HCT116 (cell line): Measurements from ENCODE around the gene CLEC19A. TPM values are rescaled to one million over a fixed set of nuclear protein-coding genes. Genes with fewer than 3 reads are reported as not detected.

Source experiments
- ATAC-seq: fragments of 200-7000 bp; cut with Tn5 transposase; 2 replicates; pipeline ENCODE4 v1.9.1; 2020; ENCODE audit warnings: mild to moderate bottlenecking, moderate library complexity
- BruUV-seq: library from RNA; stranded (reverse); fragments of 400-500 nt; replicated peaks from 2 replicates; lab custom pipeline; 2021; lab: Mats Ljungman, UMichigan
- CTCF ChIA-PET: fragments of 300-600 bp; sonication (Branson Sonifier 250); formaldehyde crosslinking; loops from one replicate; lab custom pipeline; 2021; ENCODE audit warnings: antibody characterized with exemption; lab: Charles Lee
- POLR2A ChIA-PET: fragments of 300-600, 350-600 bp; sonication (Branson Sonifier 250); formaldehyde crosslinking; loops from one replicate; lab custom pipeline; 2021; ENCODE audit warnings: antibody characterized with exemption; lab: Charles Lee
- RAD21 ChIA-PET, 2 experiments: fragments of 300-600 bp; sonication (Branson Sonifier 250); formaldehyde crosslinking; loops; one replicate each; lab custom pipeline; 2023; ENCODE audit warnings: low total read pairs in 2 of 2; ENCODE audit not compliant: uncharacterized antibody in 2 of 2, unreplicated experiment in 2 of 2, low non-redundant PET in 1 of 2; lab: Charles Lee
- DNase-seq: peaks from one replicate; pipeline ENCODE4 v3.0.0-alpha.2; 2010; ENCODE audit warnings: low read depth, low spot score
- H2AFZ ChIP-seq: fragments of 200-600 bp; shearing (Covaris generic), sonication (generic); 2 replicates; pipeline ENCODE4 v1.6.1; 2017; ENCODE audit warnings: low read depth, mixed run types, mixed read lengths, antibody characterized with exemption, low read length; ENCODE audit not compliant: poor library complexity, severe bottlenecking
- H3K27ac ChIP-seq: 2 replicates; pipeline ENCODE4 v1.5.1; 2012; ENCODE audit warnings: low read depth, low read length
- H3K27me3 ChIP-seq: fragments of 200-600 bp; sonication (generic); 2 replicates; pipeline ENCODE4 v1.6.1; 2016; ENCODE audit warnings: mixed run types, low read length, mixed read lengths; ENCODE audit not compliant: insufficient read depth
- H3K36me3 ChIP-seq, 2 experiments: fragments of 200-500 bp in 1 of 2; fragments of 200-600 bp in 1 of 2; sonication (Bioruptor generic) in 1 of 2; sonication (generic) in 1 of 2; 2 replicates each; pipeline versions ENCODE4 v1.5.1 to v1.6.1; 2014 to 2016; ENCODE audit warnings: low read length in 2 of 2, inconsistent platforms in 1 of 2, mixed read lengths in 1 of 2, mixed run types in 1 of 2; ENCODE audit not compliant: insufficient read depth in 2 of 2, control insufficient read depth in 1 of 2
- H3K4me1 ChIP-seq, 2 experiments: fragments of 200-600 bp in 1 of 2; sonication (generic) in 1 of 2; 2 replicates each; pipeline versions ENCODE4 v1.5.1 to v1.6.1; 2012 to 2017; ENCODE audit warnings: low read length in 2 of 2, inconsistent platforms in 1 of 2, mild to moderate bottlenecking in 1 of 2, mixed read lengths in 1 of 2, mixed run types in 1 of 2, moderate library complexity in 1 of 2; ENCODE audit not compliant: insufficient read depth in 2 of 2, control insufficient read depth in 1 of 2
- H3K4me2 ChIP-seq: fragments of 200-600 bp; sonication (generic); 2 replicates; pipeline ENCODE4 v1.6.1; 2017; ENCODE audit warnings: mixed run types, low read length, mixed read lengths
- H3K4me3 ChIP-seq, 2 experiments: fragments of 200-600 bp in 1 of 2; sonication (generic) in 1 of 2; replicated peaks in 1 of 2; 2 replicates each; pipeline ENCODE4 v1.5.1; 2011 to 2016; ENCODE audit warnings: low read length in 2 of 2, control low read depth in 1 of 2, low read depth in 1 of 2, mild to moderate bottlenecking in 1 of 2, mixed read lengths in 1 of 2, mixed run types in 1 of 2
- H3K79me2 ChIP-seq: fragments of 200-600 bp; sonication (generic); 2 replicates; pipeline ENCODE4 v1.6.1; 2017; ENCODE audit warnings: mild to moderate bottlenecking, mixed run types, low read length, moderate library complexity, mixed read lengths; ENCODE audit not compliant: insufficient read depth
- H3K9ac ChIP-seq: fragments of 200-600 bp; sonication (generic); 2 replicates; pipeline ENCODE4 v1.6.1; 2016; ENCODE audit warnings: low read length, mixed read lengths
- H3K9me2 ChIP-seq: fragments of 200-600 bp; sonication (generic), shearing (Covaris generic); 2 replicates; pipeline ENCODE4 v1.6.1; 2017; ENCODE audit warnings: mixed run types, mild to moderate bottlenecking, moderate library complexity; ENCODE audit not compliant: insufficient read depth
- H3K9me3 ChIP-seq, 2 experiments: fragments of 200-500 bp in 1 of 2; fragments of 200-600 bp in 1 of 2; sonication (Bioruptor generic) in 1 of 2; sonication (generic) in 1 of 2; 2 replicates each; pipeline ENCODE4 v1.6.1; 2014 to 2017; ENCODE audit warnings: low read length in 2 of 2, mixed read lengths in 2 of 2, inconsistent platforms in 1 of 2, low read depth in 1 of 2, mild to moderate bottlenecking in 1 of 2, mixed run types in 1 of 2, moderate library complexity in 1 of 2; ENCODE audit not compliant: control insufficient read depth in 1 of 2, insufficient read depth in 1 of 2
- H4K20me1 ChIP-seq: fragments of 200-600 bp; sonication (generic), shearing (Covaris generic); 2 replicates; pipeline ENCODE4 v1.6.1; 2017; ENCODE audit warnings: mixed run types, mild to moderate bottlenecking, moderate library complexity; ENCODE audit not compliant: insufficient read depth
- ATF3 ChIP-seq: IDR thresholded peaks from 2 replicates; pipeline ENCODE4 v1.6.1; 2012
- CBX3 ChIP-seq: IDR thresholded peaks from 2 replicates; pipeline ENCODE4 v1.6.1; 2012; ENCODE audit warnings: low read depth
- CEBPB ChIP-seq: IDR thresholded peaks from 2 replicates; pipeline ENCODE4 v1.6.1; 2012; ENCODE audit warnings: low read depth
- EGR1 ChIP-seq: IDR thresholded peaks from 2 replicates; pipeline ENCODE4 v1.6.1; 2012; ENCODE audit warnings: low read depth
- EZH2 ChIP-seq: fragments of 200-600 bp; sonication (generic); IDR thresholded peaks from 2 replicates; pipeline ENCODE4 v1.6.1; 2017; ENCODE audit warnings: antibody characterized with exemption, mixed run types
- EZH2phosphoT487 ChIP-seq: fragments of 200-600 bp; IDR thresholded peaks from 2 replicates; pipeline ENCODE4 v1.6.1; 2018; ENCODE audit warnings: antibody characterized with exemption, borderline replicate concordance
- FOSL1 ChIP-seq: IDR thresholded peaks from 2 replicates; pipeline ENCODE4 v1.6.1; 2012; ENCODE audit warnings: low read depth
- JUND ChIP-seq: IDR thresholded peaks from 2 replicates; pipeline ENCODE4 v1.6.1; 2012
- MAX ChIP-seq: IDR thresholded peaks from 2 replicates; pipeline ENCODE4 v1.6.1; 2012
- POLR2AphosphoS5 ChIP-seq: IDR thresholded peaks from 2 replicates; pipeline ENCODE4 v1.6.1; 2011; ENCODE audit warnings: mild to moderate bottlenecking, low read depth, low read length, moderate library complexity
- REST ChIP-seq: IDR thresholded peaks from 2 replicates; pipeline ENCODE4 v1.6.1; 2012; ENCODE audit warnings: low read depth
- SRF ChIP-seq: IDR thresholded peaks from 2 replicates; pipeline ENCODE4 v1.6.1; 2012; ENCODE audit warnings: low read depth
- TCF7L2 ChIP-seq: IDR thresholded peaks from 2 replicates; pipeline ENCODE4 v1.7.0; 2011; ENCODE audit warnings: borderline replicate concordance, inconsistent platforms; ENCODE audit not compliant: insufficient read depth, insufficient read length; ENCODE audit errors: extremely low read depth
- YY1 ChIP-seq: IDR thresholded peaks from 2 replicates; pipeline ENCODE4 v1.6.1; 2011; ENCODE audit warnings: low read length, low read depth, moderate library complexity, mild to moderate bottlenecking; ENCODE audit not compliant: insufficient replicate concordance; ENCODE audit errors: extremely low read depth
- ZBTB33 ChIP-seq: IDR thresholded peaks from 2 replicates; pipeline ENCODE4 v1.6.1; 2011; ENCODE audit warnings: mild to moderate bottlenecking, low read length, moderate library complexity; ENCODE audit not compliant: insufficient replicate concordance; ENCODE audit errors: extremely low read depth
- intact Hi-C: fragments of 100-400 bp; cut with micrococcal nuclease; formaldehyde crosslinking; loops from 2 replicates; pipeline ENCODE4 v1.10.0; 2022
- total RNA-seq: library from RNA; stranded (reverse); gene quantifications from one replicate; pipeline ENCODE4 v1.2.1, GENCODE V29; 2021; ENCODE audit not compliant: unreplicated experiment

Gene CLEC19A
- total RNA-seq, 1 experiment from 2014 or later: not detected

GRCh38 chr16:19315889-19316433, 30.4 kb downstream of the CLEC19A start:
- no peaks in the 10 kb centered on the region for H4K20me1 ChIP-seq
- H2AFZ ChIP-seq: no peak overlapping the region
- RAD21 ChIA-PET: no interaction called here
- BruUV-seq: no TSS peak
- no peaks in the 10 kb centered on the region for H3K36me3 ChIP-seq
- H3K27me3 ChIP-seq: no peaks in the 10 kb centered on the region
- H3K9ac ChIP-seq: no peak overlapping the region
- CTCF ChIA-PET: no interaction called here
- no peaks in the 10 kb centered on the region for H3K9me3 ChIP-seq
- H3K4me1 ChIP-seq: no peaks in the 10 kb centered on the region
- intact Hi-C loops: no loop called here
- H3K9me2 ChIP-seq: no peaks in the 10 kb centered on the region
- no peak overlapping the region for H3K4me3 ChIP-seq
- H3K4me2 ChIP-seq: no peak overlapping the region
- ATAC-seq (no peak), DNase-seq (no peak)
- POLR2A ChIA-PET: no interaction called here
- TF ChIP-seq MAX: no peak
- no peak for TF ChIP-seq CBX3
- TF ChIP-seq SRF: no peak
- TF ChIP-seq YY1: no peak
- H3K27ac ChIP-seq: no peak overlapping the region
- H3K79me2 ChIP-seq: no peaks in the 10 kb centered on the region

GRCh38 chr16:19316846-19317245, 31.3 kb downstream of the CLEC19A start:
- ChIA-PET CTCF (no interaction called here), POLR2A (no interaction called here)
- no peak overlapping the region for H3K4me2 ChIP-seq
- no peak for TF ChIP-seq ATF3
- TF ChIP-seq CEBPB: no peak
- no peak for TF ChIP-seq SRF
- no peak for TF ChIP-seq REST
- TF ChIP-seq TCF7L2: no peak
- TF ChIP-seq EGR1: no peak
- no peak for TF ChIP-seq CBX3
- TF ChIP-seq POLR2AphosphoS5: no peak
- no peak for TF ChIP-seq FOSL1
- no peak for TF ChIP-seq YY1
- TF ChIP-seq ZBTB33: no peak
- TF ChIP-seq JUND: no peak
- TF ChIP-seq EZH2: no peak
- no peak for TF ChIP-seq EZH2phosphoT487

More at GRCh38 chr16:19316846-19317245, 31.3 kb downstream of the CLEC19A start:
- H3K36me3 ChIP-seq: no peaks in the 10 kb centered on the region
- no peaks in the 10 kb centered on the region for H3K4me1 ChIP-seq
- RAD21 ChIA-PET: no interaction called here
- H3K27ac ChIP-seq: no peak overlapping the region
- H3K79me2 ChIP-seq: no peaks in the 10 kb centered on the region
- no peaks in the 10 kb centered on the region for H3K9me3 ChIP-seq
- no peak overlapping the region for H3K4me3 ChIP-seq
- intact Hi-C loops: no loop called here
- no peaks in the 10 kb centered on the region for H3K9me2 ChIP-seq
- no peak for DNase-seq
- H3K9ac ChIP-seq: no peak overlapping the region
- H4K20me1 ChIP-seq: no peaks in the 10 kb centered on the region
- H3K27me3 ChIP-seq: no peaks in the 10 kb centered on the region
- BruUV-seq: no TSS peak
- ATAC-seq: no peak
- no peak overlapping the region for H2AFZ ChIP-seq
